CD4-positive, alpha-beta T cell treated with Interleukin-15 for 4 hours (primary cell): Measurements from ENCODE around the gene KIF4B.

Experiments
- DNase-seq: peaks from one replicate; pipeline ENCODE4 v3.0.0-alpha.2; 2020; ENCODE audit warnings: low spot score

Gene KIF4B

GRCh38 chr5:155057626-155058025 lies 44.1 kb downstream of the KIF4B start:
- no peak for DNase-seq

GRCh38 chr5:155064580-155064979 lies 51.0 kb downstream of the KIF4B start:
- DNase-seq = no peak

GRCh38 chr5:155066886-155067595 lies 53.5 kb downstream of the KIF4B start:
- DNase-seq = no peak
